Smooth muscle cell (in vitro differentiated cells): ENCODE data around the gene GAK. TPM values are rescaled to one million over a fixed set of nuclear protein-coding genes. Genes with fewer than 3 reads are reported as not detected.
"Not testable (repeated sequence)": the region's sequence is repeated elsewhere in the genome, so short reads cannot be mapped to it uniquely, and the experiment has no call there.

Experiments
- DNase-seq: peaks from one replicate; lab custom pipeline; 2025; ENCODE audit not compliant: unreplicated experiment; lab: John Stamatoyannopoulos, UW
- H2AFZ ChIP-seq: fragments of 200-600 bp; sonication (generic); 2 replicates; pipeline ENCODE4 v1.6.0; 2016; ENCODE audit warnings: antibody characterized with exemption, low read depth, mild to moderate bottlenecking
- H3F3A ChIP-seq: fragments of 200-600 bp; sonication (generic); 2 replicates; pipeline ENCODE4 v1.6.0; 2017; ENCODE audit warnings: antibody characterized with exemption, low read depth
- H3K27ac ChIP-seq: fragments of 200-600 bp; sonication (generic); 2 replicates; pipeline ENCODE4 v1.5.1; 2016; ENCODE audit warnings: low read depth, mild to moderate bottlenecking
- H3K27me3 ChIP-seq: fragments of 200-600 bp; sonication (generic); 2 replicates; pipeline ENCODE4 v1.6.1; 2016; ENCODE audit warnings: low read depth, mild to moderate bottlenecking
- H3K36me3 ChIP-seq: fragments of 200-600 bp; sonication (generic); 2 replicates; pipeline ENCODE4 v1.5.1; 2016; ENCODE audit warnings: low read depth
- H3K4me1 ChIP-seq: fragments of 200-600 bp; sonication (generic); 2 replicates; pipeline ENCODE4 v1.5.1; 2016; ENCODE audit warnings: low read depth
- H3K4me2 ChIP-seq: fragments of 200-600 bp; sonication (generic); 2 replicates; pipeline ENCODE4 v1.6.0; 2016; ENCODE audit warnings: mild to moderate bottlenecking
- H3K4me3 ChIP-seq: fragments of 200-600 bp; sonication (generic); 2 replicates; pipeline ENCODE4 v1.5.1; 2016; ENCODE audit warnings: mild to moderate bottlenecking
- H3K79me2 ChIP-seq: fragments of 200-600 bp; sonication (generic); 2 replicates; pipeline ENCODE4 v1.6.0; 2016; ENCODE audit warnings: low read depth, mild to moderate bottlenecking
- H3K9ac ChIP-seq: fragments of 200-600 bp; sonication (generic); 2 replicates; pipeline ENCODE4 v1.6.0; 2016; ENCODE audit warnings: low read depth
- H3K9me3 ChIP-seq: fragments of 200-600 bp; sonication (generic); replicated peaks from 2 replicates; pipeline ENCODE4 v1.5.1; 2016; ENCODE audit warnings: low read depth
- H4K20me1 ChIP-seq: fragments of 200-600 bp; sonication (generic); 2 replicates; pipeline ENCODE4 v1.6.0; 2016; ENCODE audit warnings: low read depth
- WGBS: methylation state at CpG from one replicate; pipeline ENCODE4 v1.1.7; 2016; ENCODE audit warnings: low lambda C conversion rate; 5-methylcytosine and 5-hydroxymethylcytosine counted together
- polyA plus RNA-seq: library from polyadenylated mRNA; unstranded; fragments of >200 nt; fragmentation: Nextera tagmentation; extraction: Ambion mirVana; gene quantifications from 2 replicates; pipeline ENCODE4 v1.2.1, GENCODE V29; 2016
- total RNA-seq: library from RNA; depleted of rRNA; stranded (reverse); fragments of >200 nt; gene quantifications from 2 replicates; pipeline ENCODE4 v1.2.3, GENCODE V29; 2014
- TF ChIP-seq, protein P1 (sequence below): fragments of 200-600 bp; sonication (generic); IDR thresholded peaks from 2 replicates; pipeline ENCODE4 v1.5.1; 2017; ENCODE audit warnings: borderline replicate concordance, mild to moderate bottlenecking, antibody characterized with exemption; ENCODE audit not compliant: insufficient read depth, poor library complexity, severe bottlenecking

Gene GAK
- total RNA-seq: 57.3 and 85.4 TPM in 2 replicates
- polyA plus RNA-seq: 56.2 and 75.4 TPM in 2 replicates

DNA sequence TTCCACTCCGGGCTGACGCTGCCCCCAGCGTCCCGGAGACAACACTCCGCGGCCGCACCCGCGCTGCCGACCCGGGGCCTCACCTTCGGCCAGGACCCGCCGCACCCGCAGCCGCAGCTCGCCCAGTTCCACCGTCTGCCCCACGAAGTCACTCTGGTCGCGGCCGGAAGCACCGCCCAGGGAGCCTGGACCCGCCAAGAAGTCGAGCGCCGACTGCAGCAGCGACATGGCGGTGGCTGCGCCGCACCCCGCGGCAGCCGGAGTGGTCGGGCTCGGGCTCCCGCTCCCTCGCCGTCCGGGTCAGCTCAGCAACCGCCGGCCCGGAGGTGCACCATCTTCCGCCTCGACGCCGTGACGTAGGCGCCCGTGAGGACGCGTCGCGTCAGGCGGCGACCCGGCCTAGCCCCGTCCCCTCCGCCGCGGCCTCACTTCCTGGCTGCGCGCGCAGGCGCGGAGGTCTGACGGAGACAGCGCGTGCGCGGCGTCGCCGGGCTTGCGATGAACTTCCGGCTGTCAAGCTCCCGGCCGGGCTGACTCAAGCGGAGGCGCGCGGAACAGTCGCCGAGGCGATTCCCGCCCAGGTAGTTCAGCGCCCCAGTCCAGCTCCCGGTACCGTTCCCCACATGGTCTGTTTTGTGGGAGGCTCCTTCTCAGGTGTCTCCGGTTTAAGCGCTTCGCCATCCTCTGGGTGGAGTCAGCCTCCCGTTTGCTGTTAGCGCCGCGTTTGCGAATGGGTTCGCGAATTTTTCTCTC lies at the start of gene GAK, which contains the start of gene TMEM175:
Gene GAK (minus strand): TSS at position 357 of the 753 bp plus-strand sequence. CDS start 129 bp downstream, at position 228.
Gene TMEM175 (plus strand): TSS at position 501 of the 753 bp plus-strand sequence. CDS start 15,280 bp downstream, outside the sequence.
- DNase-seq: peak; percentile 85
- WGBS: under 1% methylated on average over 78 of the region's 99 CpGs
- H3K27me3 ChIP-seq: no peaks in the 10 kb centered on the region
- H3K27ac ChIP-seq: peak within 1 kb of the TSS; percentile 88
- peak within 1 kb of the TSS; percentile 96 for H3K4me3 ChIP-seq
- H3K36me3 ChIP-seq: no peaks in the 10 kb centered on the region
- H3K4me2 ChIP-seq: peak within 1 kb of the TSS; percentile 91
- H3K9me3 ChIP-seq: no peaks in the 10 kb centered on the region
- H2AFZ ChIP-seq: peak within 1 kb of the TSS; percentile 92
- peak within 1 kb of the TSS; percentile 95 for H3K9ac ChIP-seq
- TF ChIP-seq, protein P1, sequence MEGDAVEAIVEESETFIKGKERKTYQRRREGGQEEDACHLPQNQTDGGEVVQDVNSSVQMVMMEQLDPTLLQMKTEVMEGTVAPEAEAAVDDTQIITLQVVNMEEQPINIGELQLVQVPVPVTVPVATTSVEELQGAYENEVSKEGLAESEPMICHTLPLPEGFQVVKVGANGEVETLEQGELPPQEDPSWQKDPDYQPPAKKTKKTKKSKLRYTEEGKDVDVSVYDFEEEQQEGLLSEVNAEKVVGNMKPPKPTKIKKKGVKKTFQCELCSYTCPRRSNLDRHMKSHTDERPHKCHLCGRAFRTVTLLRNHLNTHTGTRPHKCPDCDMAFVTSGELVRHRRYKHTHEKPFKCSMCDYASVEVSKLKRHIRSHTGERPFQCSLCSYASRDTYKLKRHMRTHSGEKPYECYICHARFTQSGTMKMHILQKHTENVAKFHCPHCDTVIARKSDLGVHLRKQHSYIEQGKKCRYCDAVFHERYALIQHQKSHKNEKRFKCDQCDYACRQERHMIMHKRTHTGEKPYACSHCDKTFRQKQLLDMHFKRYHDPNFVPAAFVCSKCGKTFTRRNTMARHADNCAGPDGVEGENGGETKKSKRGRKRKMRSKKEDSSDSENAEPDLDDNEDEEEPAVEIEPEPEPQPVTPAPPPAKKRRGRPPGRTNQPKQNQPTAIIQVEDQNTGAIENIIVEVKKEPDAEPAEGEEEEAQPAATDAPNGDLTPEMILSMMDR: no peak
- H3K79me2 ChIP-seq: peaks cover 61% of the 10 kb centered on the region
- no peaks in the 10 kb centered on the region for H3F3A ChIP-seq
- H3K4me1 ChIP-seq: peaks cover 14% of the 10 kb centered on the region
- peaks cover 36% of the 10 kb centered on the region for H4K20me1 ChIP-seq

DNA sequence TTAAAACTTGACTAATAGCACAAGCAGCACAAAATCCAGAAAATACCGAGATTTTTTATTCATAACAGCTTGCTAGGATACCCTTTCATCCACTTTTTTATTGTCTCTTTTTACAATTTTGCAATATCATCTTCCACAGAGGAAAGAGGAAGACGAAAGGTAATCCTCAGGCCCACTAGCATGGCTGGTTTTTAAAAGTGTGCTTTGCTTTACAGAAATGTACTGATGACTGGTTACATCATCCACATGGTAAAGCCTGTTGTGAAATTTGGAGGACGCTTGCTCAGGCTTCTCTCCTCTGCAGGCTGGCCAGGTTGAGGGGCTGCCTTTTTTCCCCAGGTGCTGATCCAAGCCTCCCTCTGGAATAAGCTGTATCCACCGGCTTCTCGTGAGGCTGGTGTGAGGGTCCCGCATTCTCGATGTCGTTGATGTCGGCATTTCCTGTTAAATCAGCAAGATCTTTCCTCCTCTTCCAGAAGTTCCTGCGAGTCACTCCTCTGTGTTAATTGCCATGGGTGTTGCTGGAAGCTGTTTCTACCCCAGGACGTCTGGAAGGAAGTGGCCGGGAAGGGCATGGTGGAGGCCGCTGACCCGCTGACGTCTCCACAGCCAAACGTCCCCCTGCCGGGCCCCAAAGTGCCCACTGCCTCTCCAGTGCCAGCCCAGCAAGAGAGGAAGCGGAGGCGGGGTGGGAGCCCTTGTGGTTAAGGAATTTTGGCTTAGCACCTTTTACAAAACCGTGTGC lies 47.0 kb upstream of the GAK start:
- 23% methylated on average over 20 of the region's 20 CpGs for WGBS
- H4K20me1 ChIP-seq: no peaks in the 10 kb centered on the region
- H3K79me2 ChIP-seq: no peaks in the 10 kb centered on the region
- H3K27me3 ChIP-seq: no peaks in the 10 kb centered on the region
- no peaks in the 10 kb centered on the region for H3K36me3 ChIP-seq
- H3K4me2 ChIP-seq: peak overlapping the region; percentile 70
- H3K9ac ChIP-seq: peak overlapping the region; percentile 43
- no peaks in the 10 kb centered on the region for H3K4me1 ChIP-seq
- no peaks in the 10 kb centered on the region for H3K9me3 ChIP-seq
- H3K27ac ChIP-seq: peak overlapping the region; percentile 60
- peak overlapping the region; percentile 95 for H2AFZ ChIP-seq
- H3K4me3 ChIP-seq: no peak overlapping the region
- H3F3A ChIP-seq: no peaks in the 10 kb centered on the region
- TF ChIP-seq, protein P1: no peak
- DNase-seq: no peak

DNA sequence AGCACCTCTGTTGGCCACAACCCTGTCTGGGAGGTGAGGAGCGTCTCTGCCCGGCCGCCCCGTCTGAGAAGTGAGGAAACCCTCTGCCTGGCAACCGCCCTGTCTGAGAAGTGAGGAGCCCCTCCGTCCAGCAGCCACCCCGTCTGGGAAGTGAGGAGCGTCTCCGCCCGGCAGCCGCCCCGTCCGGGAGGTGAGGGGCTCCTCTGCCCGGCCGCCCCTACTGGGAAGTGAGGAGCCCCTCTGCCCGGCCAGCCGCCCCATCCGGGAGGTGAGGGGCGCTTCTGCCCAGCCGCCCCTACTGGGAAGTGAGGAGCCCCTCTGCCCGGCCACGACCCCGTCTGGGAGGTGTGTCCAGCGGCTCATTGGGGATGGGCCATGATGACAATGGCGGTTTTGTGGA lies 43.9 kb upstream of the GAK start:
- not testable (repeated sequence) for H3F3A ChIP-seq, H3K27ac ChIP-seq, H3K4me3 ChIP-seq, H3K9ac ChIP-seq, H2AFZ ChIP-seq, DNase-seq, H3K36me3 ChIP-seq, H3K4me1 ChIP-seq, H3K9me3 ChIP-seq, H3K4me2 ChIP-seq, H3K79me2 ChIP-seq, H3K27me3 ChIP-seq
- 97% methylated on average over 12 of the region's 25 CpGs for WGBS
- H4K20me1 ChIP-seq: peaks cover 18% of the 10 kb centered on the region

DNA sequence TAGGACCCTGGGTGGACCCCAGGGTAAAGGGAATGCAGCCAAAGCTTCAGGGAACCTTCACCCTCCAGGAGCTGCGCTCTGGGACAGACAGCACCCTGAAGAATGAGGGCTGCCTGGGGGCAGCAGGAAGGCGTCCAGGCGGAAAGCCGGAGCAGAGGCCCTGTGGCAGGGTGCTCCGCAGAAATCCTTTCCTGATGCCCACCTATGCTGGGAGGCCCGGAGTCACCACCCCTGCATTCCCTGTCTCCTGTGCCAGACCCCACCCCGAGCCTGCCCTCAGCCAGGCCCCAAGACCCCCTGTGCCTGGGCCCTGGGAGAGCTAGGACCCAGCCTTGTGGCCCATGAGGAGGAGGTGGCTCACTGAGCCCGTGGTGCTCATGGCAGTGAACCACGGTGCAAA lies 42.6 kb upstream of the GAK start:
- no peak overlapping the region for H3K4me2 ChIP-seq
- no peak for DNase-seq
- WGBS: 98% methylated on average over 8 of the region's 9 CpGs
- no peak overlapping the region for H3K27ac ChIP-seq
- H3K4me3 ChIP-seq: no peak overlapping the region
- H2AFZ ChIP-seq: no peak overlapping the region
- no peaks in the 10 kb centered on the region for H3K36me3 ChIP-seq
- no peaks in the 10 kb centered on the region for H3F3A ChIP-seq
- no peaks in the 10 kb centered on the region for H3K27me3 ChIP-seq
- no peak overlapping the region for H3K9ac ChIP-seq
- TF ChIP-seq, protein P1: no peak
- H4K20me1 ChIP-seq: peaks cover 31% of the 10 kb centered on the region
- H3K9me3 ChIP-seq: no peaks in the 10 kb centered on the region
- H3K4me1 ChIP-seq: peaks cover 5% of the 10 kb centered on the region
- H3K79me2 ChIP-seq: peaks cover 7% of the 10 kb centered on the region
